Urothelium cell line (cell line): ENCODE measurements around the gene PTPRD.

Experiments used
- DNase-seq: peaks from one replicate; pipeline ENCODE4 v3.0.0; 2011; ENCODE audit warnings: low spot score, mixed read lengths
- FAIRE-seq: peaks from 2 replicates; lab custom pipeline; 2011; peaks lifted over from hg19 to GRCh38; lab: Jason Lieb, UNC

The PTPRD gene

GRCh38 chr9:8823131-8823895 is 1789.5 kb downstream of the PTPRD start:
- DNase-seq (no peak), FAIRE-seq (no peak)

GRCh38 chr9:8822667-8823025 is 1790.2 kb downstream of the PTPRD start:
- FAIRE-seq, result no peak
- DNase-seq, result no peak

GRCh38 chr9:8821910-8822666 is 1790.7 kb downstream of the PTPRD start:
- DNase-seq (no peak), FAIRE-seq (no peak)

- no peak for DNase-seq
- no peak for FAIRE-seq
Observed at GRCh38 chr9:8817335-8817734, 1795.5 kb downstream of the PTPRD start.

GRCh38 chr9:8816361-8816760 is 1796.4 kb downstream of the PTPRD start:
- DNase-seq (no peak), FAIRE-seq (no peak)

- DNase-seq (no peak), FAIRE-seq (no peak)
Observed at GRCh38 chr9:8815931-8816330, 1796.9 kb downstream of the PTPRD start.

GRCh38 chr9:8815219-8815618 is 1797.6 kb downstream of the PTPRD start:
- DNase-seq, result no peak
- no peak for FAIRE-seq

- FAIRE-seq (no peak), DNase-seq (no peak)
Observed at GRCh38 chr9:8812888-8813287, 1799.9 kb downstream of the PTPRD start.

GRCh38 chr9:8809741-8810140 is 1803.1 kb downstream of the PTPRD start:
- no peak for FAIRE-seq
- no peak for DNase-seq

GRCh38 chr9:8806150-8806549 is 1806.7 kb downstream of the PTPRD start:
- FAIRE-seq (no peak), DNase-seq (no peak)

GRCh38 chr9:8804613-8805012 is 1808.2 kb downstream of the PTPRD start:
- FAIRE-seq (no peak), DNase-seq (no peak)

- DNase-seq (no peak), FAIRE-seq (no peak)
Observed at GRCh38 chr9:8802242-8802641, 1810.6 kb downstream of the PTPRD start.

GRCh38 chr9:8800196-8800595 is 1812.6 kb downstream of the PTPRD start:
- DNase-seq (no peak), FAIRE-seq (no peak)

- DNase-seq, result no peak
- no peak for FAIRE-seq
Observed at GRCh38 chr9:8799615-8800014, 1813.2 kb downstream of the PTPRD start.

- DNase-seq (no peak), FAIRE-seq (no peak)
Observed at GRCh38 chr9:8799206-8799605, 1813.6 kb downstream of the PTPRD start.

GRCh38 chr9:8784838-8785237 is 1828.0 kb downstream of the PTPRD start:
- DNase-seq (no peak), FAIRE-seq (no peak)

GRCh38 chr9:8783941-8784340 is 1828.9 kb downstream of the PTPRD start:
- FAIRE-seq (no peak), DNase-seq (no peak)

GRCh38 chr9:8782237-8782636 is 1830.6 kb downstream of the PTPRD start:
- DNase-seq, result no peak
- FAIRE-seq, result no peak

GRCh38 chr9:8781458-8781857 is 1831.3 kb downstream of the PTPRD start:
- DNase-seq (no peak), FAIRE-seq (no peak)

- no peak for FAIRE-seq
- DNase-seq, result no peak
Observed at GRCh38 chr9:8780386-8780785, 1832.4 kb downstream of the PTPRD start.

GRCh38 chr9:8779478-8779877 is 1833.3 kb downstream of the PTPRD start:
- FAIRE-seq (no peak), DNase-seq (no peak)

GRCh38 chr9:8778356-8778755 is 1834.4 kb downstream of the PTPRD start:
- DNase-seq (no peak), FAIRE-seq (no peak)
